ENCODE measurements around the gene VPS8.
"Not testable (repeated sequence)": the region's sequence is repeated elsewhere in the genome, so short reads cannot be mapped to it uniquely, and the experiment has no call there.

The VPS8 gene

DNA sequence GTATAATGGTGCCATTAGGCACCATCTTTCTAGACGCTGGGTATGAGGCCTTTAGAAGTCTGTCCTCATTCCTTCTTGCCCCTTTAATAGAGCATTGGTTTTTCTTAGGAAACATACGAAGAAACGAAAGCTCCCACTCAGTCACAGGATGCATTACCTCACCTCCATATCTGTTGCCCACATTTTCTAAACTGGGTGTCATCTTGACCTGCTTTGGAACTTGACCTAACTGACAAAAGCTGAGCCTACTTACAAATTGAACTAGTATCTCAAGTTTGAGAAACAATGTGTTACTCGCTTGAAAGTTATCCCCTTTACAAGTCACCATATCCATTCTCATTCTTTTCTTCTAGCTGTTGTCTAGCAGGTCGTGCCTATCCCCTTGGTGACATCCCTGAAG lies 102.7 kb downstream of the VPS8 start:
- TF ChIP-seq POLR2A (IDR thresholded peaks at IDR 0.05; ENCODE audit: low read length), result no peak
- TF ChIP-seq GATA1 (IDR thresholded peaks at IDR 0.05; ENCODE audit: low read depth, low read length), result no peak
- no peak for DNase-seq

DNA sequence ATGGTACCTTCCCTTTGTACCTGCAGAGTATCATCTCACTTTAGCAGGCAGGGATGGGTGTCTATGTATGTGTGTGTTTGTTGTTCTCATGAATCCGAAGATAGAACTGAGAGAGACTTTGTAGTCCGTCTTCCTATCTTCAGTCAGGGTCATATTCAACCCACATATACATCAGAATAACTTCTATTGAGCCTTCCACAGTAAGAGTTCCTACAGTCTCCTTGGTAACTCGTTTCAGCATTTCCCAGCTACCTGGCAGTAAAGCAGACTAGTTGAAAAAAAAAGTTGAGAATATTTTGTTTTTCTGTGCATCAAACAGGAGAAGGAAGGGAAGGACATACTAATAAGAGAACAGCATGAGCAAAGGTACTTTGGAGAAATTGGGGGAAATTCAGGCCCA lies 106.8 kb downstream of the VPS8 start:
- no peak for DNase-seq

GRCh38 chr3:184919651-184920050 lies 107.7 kb downstream of the VPS8 start:
- TF ChIP-seq POLR2A (IDR thresholded peaks at IDR 0.05; ENCODE audit: low read length), result no peak
- TF ChIP-seq GATA1 (IDR thresholded peaks at IDR 0.05; ENCODE audit: low read depth, low read length), result no peak
- no peak for DNase-seq

More for the DNA sequence above, 106.8 kb downstream of the VPS8 start:
- TF ChIP-seq GATA1 (IDR thresholded peaks at IDR 0.05; ENCODE audit: low read depth, low read length) (no peak), POLR2A (IDR thresholded peaks at IDR 0.05; ENCODE audit: low read length) (no peak)

GRCh38 chr3:184924547-184924946 lies 112.6 kb downstream of the VPS8 start:
- TF ChIP-seq POLR2A (IDR thresholded peaks at IDR 0.05; ENCODE audit: low read length), result no peak
- DNase-seq, result no peak

- TF ChIP-seq GATA1 (IDR thresholded peaks at IDR 0.05; ENCODE audit: low read depth, low read length) (no peak), POLR2A (IDR thresholded peaks at IDR 0.05; ENCODE audit: low read length) (no peak)
- no peak for DNase-seq
Observed at GRCh38 chr3:184927796-184928315, 115.9 kb downstream of the VPS8 start.

DNA sequence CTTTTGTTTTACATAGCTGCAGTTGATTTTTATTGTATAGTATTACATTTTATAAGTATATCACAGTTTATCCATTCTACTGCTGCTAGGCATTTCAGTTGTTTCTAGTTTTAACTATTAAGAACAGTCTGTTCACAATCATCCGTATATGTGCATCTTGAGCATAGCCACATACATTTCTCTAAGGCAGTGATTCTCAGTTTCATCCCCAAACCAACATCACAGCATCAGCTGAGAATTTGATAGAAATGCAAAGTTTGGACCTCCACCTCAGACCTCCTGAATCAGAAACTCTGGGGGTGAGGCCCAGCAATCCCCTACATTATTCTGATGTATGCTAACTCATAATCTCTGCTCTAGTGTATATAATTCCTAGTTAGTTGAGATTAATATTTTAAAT lies 120.8 kb downstream of the VPS8 start:
- DNase-seq, result no peak
- no peak for TF ChIP-seq POLR2A (IDR thresholded peaks at IDR 0.05; ENCODE audit: low read length)
- no peak for TF ChIP-seq GATA1 (IDR thresholded peaks at IDR 0.05; ENCODE audit: low read depth, low read length)

- no peak for DNase-seq
- TF ChIP-seq POLR2A (IDR thresholded peaks at IDR 0.05; ENCODE audit: low read length) (no peak), GATA1 (IDR thresholded peaks at IDR 0.05; ENCODE audit: low read depth, low read length) (no peak)
Observed at GRCh38 chr3:184937611-184938010, 125.6 kb downstream of the VPS8 start.

- TF ChIP-seq GATA1 (IDR thresholded peaks at IDR 0.05; ENCODE audit: low read depth, low read length) (no peak), POLR2A (IDR thresholded peaks at IDR 0.05; ENCODE audit: low read length) (no peak)
- no peak for DNase-seq
Observed at GRCh38 chr3:184941408-184941807, 129.4 kb downstream of the VPS8 start.

DNA sequence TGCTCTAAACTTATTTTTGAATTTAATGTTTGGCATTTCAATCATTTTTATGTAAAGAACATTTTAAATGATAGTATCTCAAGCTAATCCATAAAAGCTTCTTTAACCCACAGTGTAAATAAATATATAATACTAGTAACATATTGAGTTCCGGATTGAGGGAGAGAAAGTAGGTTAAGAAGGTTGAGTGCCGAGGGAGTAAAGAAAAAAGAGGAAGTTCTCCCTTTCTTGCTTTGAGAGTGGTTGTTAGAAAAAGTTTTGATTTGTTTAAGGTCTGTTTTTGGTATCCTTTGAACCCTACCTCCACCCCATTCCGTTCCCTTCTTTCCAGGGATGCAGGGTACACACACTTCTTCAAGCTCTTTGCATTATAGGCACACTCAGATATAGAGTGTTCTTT lies 130.8 kb downstream of the VPS8 start:
- no peak for TF ChIP-seq POLR2A (IDR thresholded peaks at IDR 0.05; ENCODE audit: low read length)
- TF ChIP-seq GATA1 (IDR thresholded peaks at IDR 0.05; ENCODE audit: low read depth, low read length), result no peak

DNA sequence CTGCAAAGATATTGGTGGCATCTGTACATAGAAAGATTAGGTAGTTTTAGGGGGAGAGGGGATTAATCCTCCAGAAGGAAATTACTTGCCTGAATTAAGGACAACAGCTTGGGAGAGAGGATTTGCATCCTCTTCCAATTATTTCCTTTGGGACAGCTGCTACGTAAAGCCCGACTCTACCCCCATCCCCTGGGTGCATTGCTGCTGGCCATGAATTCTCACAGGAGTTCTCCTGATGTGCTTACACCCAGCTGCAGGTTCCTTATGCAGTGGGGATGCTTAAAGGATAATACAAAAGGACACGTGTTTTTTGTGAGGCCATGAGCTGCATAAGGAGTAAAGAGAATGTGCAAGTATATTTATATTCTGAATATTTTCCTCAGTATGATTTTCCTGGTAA lies 132.3 kb downstream of the VPS8 start:
- no peak for TF ChIP-seq POLR2A (IDR thresholded peaks at IDR 0.05; ENCODE audit: low read length)
- no peak for TF ChIP-seq GATA1 (IDR thresholded peaks at IDR 0.05; ENCODE audit: low read depth, low read length)
- no peak for DNase-seq

More for the DNA sequence above, 130.8 kb downstream of the VPS8 start:
- no peak for DNase-seq

DNA sequence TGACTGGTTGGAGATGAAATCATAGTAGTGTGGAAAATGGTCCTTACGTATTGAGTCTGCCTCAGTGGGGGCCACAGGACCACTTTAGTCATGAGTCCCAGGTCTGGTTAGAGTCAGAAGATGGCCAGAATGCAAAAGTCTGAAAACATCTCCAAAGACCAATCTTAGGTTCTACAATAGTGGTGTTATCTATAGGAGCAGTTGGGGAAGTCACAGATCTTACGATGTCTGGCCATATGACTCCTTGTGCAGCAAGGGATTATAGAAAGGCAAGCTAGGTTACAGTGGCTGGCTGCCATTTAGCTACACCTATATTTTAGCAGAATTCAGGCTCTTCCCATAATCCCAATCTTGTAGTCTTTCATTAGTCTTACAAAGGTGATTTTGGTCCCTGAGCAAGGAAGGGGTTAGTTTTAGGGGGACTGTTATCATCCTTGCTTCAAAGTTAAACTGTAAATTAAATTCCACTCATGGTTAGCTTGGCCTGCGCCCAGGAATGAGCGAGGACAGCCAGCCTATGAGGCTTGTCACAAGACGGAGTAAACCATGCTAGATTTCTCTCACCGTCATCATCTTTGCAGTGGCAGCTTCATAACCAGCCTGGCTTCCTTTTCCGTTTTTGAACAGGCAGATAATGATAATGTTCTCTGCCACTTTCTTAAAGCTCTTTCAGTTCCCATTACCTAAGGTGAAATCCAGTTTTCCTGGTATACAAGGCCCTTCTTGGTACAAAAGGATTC lies 134.1 kb downstream of the VPS8 start:
- peak in 1 of 2 experiments; percentile 52 for DNase-seq
- TF ChIP-seq POLR2A (IDR thresholded peaks at IDR 0.05; ENCODE audit: low read length) (no peak), GATA1 (IDR thresholded peaks at IDR 0.05; ENCODE audit: low read depth, low read length) (no peak)

- TF ChIP-seq POLR2A (IDR thresholded peaks at IDR 0.05; ENCODE audit: low read length) (no peak), GATA1 (IDR thresholded peaks at IDR 0.05; ENCODE audit: low read depth, low read length) (no peak)
- DNase-seq, result no peak
Observed at GRCh38 chr3:184946917-184947316, 135.0 kb downstream of the VPS8 start.

- TF ChIP-seq POLR2A (IDR thresholded peaks at IDR 0.05; ENCODE audit: low read length) (no peak), GATA1 (IDR thresholded peaks at IDR 0.05; ENCODE audit: low read depth, low read length) (no peak)
- DNase-seq, result no peak
Observed at GRCh38 chr3:184949251-184949965, 137.4 kb downstream of the VPS8 start.

- DNase-seq, result not testable (repeated sequence)
Observed at GRCh38 chr3:184950816-184951215, 138.8 kb downstream of the VPS8 start.

DNA sequence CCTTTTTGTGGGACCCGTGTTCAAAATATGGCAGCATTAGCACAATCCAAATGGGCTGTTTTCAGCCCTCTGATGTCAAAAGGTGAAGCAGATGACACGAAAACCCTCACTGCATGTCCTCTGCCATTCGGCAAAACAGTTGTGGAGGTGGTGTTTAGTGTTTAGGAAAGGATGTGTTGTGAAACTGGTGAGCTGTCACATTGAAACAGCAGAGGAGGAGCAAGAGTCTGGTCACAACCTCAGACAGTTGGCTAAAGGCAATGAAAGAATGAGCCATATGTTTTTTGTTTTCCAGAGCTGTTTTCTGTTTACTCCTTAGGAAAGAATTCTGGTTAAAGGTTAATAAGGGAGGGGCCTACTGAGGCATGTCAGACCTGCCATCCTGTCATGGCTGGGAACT lies 140.7 kb downstream of the VPS8 start:
- DNase-seq, result no peak
- TF ChIP-seq GATA1 (IDR thresholded peaks at IDR 0.05; ENCODE audit: low read depth, low read length), result no peak
- no peak for TF ChIP-seq POLR2A (IDR thresholded peaks at IDR 0.05; ENCODE audit: low read length)

Measured in erythroblast (primary cell).